ENCODE data around the gene CREB5. TPM values are rescaled to one million over a fixed set of nuclear protein-coding genes. Genes with fewer than 3 reads are reported as not detected.

CREB5 gene
- total and polyA plus RNA-seq, 2 donors from 2014 or later = 3.4 to 27.2 TPM

DNA sequence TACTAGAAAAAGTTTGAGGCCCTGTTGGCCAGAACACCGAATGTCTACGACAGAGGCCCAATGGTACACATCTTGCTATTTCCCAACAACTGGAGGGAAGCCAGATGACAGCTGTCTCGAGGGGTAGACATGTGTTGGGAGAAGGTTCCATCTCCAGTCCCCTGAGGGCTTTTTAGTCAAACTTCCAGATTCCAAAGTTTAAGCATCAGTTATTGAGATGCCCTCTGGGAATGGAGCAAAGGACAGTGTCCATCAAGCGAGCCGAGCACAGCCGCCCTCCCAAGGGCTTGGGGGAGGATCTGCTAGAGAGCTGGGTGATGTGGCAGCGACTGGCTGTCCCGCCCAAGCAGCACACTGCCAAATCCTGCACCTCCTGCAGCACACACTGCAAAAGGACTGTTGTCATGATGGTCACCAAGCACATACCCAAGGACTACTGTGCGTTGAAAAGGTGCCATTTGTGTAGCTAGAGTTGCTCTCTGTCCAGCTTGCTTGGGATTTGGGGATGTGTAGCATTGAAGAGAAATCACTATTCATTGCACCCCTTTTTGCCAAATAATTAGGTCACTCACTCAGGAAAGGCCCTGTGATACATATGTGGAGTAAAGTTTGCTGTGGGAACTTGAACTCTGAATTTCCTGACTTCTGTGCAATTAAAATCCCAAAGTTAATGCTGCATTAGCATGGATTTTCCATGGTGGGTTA lies 381.2 kb downstream of the CREB5 start:
- H3K36me3 ChIP-seq (ENCODE audit: control insufficient read depth in 2 of 3, insufficient read depth in 3 of 3, low read length in 3 of 3) = no peaks in the 10 kb centered on the region
- H3K4me1 ChIP-seq (ENCODE audit: control insufficient read depth in 2 of 3, insufficient read depth in 2 of 3, low read depth in 1 of 3, low read length in 3 of 3) = peaks cover 0 to under 1% (median 0%) of the 10 kb centered on the region in 3 donors
- intact Hi-C loops (cut with DNase I) = no loop called here
- TF ChIP-seq, protein P1, sequence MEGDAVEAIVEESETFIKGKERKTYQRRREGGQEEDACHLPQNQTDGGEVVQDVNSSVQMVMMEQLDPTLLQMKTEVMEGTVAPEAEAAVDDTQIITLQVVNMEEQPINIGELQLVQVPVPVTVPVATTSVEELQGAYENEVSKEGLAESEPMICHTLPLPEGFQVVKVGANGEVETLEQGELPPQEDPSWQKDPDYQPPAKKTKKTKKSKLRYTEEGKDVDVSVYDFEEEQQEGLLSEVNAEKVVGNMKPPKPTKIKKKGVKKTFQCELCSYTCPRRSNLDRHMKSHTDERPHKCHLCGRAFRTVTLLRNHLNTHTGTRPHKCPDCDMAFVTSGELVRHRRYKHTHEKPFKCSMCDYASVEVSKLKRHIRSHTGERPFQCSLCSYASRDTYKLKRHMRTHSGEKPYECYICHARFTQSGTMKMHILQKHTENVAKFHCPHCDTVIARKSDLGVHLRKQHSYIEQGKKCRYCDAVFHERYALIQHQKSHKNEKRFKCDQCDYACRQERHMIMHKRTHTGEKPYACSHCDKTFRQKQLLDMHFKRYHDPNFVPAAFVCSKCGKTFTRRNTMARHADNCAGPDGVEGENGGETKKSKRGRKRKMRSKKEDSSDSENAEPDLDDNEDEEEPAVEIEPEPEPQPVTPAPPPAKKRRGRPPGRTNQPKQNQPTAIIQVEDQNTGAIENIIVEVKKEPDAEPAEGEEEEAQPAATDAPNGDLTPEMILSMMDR (IDR thresholded peaks at IDR 0.05; ENCODE audit: borderline replicate concordance, extremely low read depth, insufficient read depth) = no peak
- H3K4me3 ChIP-seq (ENCODE audit: low read length in 3 of 3) = no peak overlapping the region
- H3K27ac ChIP-seq (ENCODE audit: low read depth in 2 of 2, low read length in 2 of 2) = no peak overlapping the region
- no peak overlapping the region for H3K9ac ChIP-seq (ENCODE audit: low read length in 3 of 3)
- DNase-seq = no peak
- H3K27me3 ChIP-seq (ENCODE audit: control insufficient read depth, insufficient read depth, low read length) = no peaks in the 10 kb centered on the region
- no peak for FAIRE-seq
- no peaks in the 10 kb centered on the region for H3K9me3 ChIP-seq (ENCODE audit: control insufficient read depth in 2 of 3, insufficient read depth in 1 of 3, low read length in 3 of 3)

DNA sequence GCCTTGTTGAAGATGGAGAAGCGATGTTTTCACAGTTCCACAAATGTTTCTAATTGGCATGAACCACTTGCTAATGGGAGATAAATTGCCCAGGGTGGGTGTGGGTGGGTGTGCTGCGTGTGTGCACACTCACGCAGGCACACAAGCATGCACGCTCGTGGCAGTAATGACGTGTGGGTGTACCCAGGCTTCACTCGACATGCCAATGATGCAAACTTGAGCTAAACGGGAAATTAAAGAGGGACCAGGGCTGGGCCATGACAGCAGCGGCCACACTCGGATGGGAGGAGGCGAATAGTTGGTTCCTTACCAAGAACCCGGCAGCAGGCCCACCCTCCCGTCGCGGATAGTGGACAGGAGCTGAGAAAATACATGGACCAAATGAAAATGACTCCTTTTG lies 386.0 kb downstream of the CREB5 start:
- H3K4me1 ChIP-seq (ENCODE audit: control insufficient read depth in 2 of 3, insufficient read depth in 2 of 3, low read depth in 1 of 3, low read length in 3 of 3) = no peaks in the 10 kb centered on the region
- no peak for DNase-seq
- no peaks in the 10 kb centered on the region for H3K9me3 ChIP-seq (ENCODE audit: control insufficient read depth in 2 of 3, insufficient read depth in 1 of 3, low read length in 3 of 3)
- TF ChIP-seq, protein P1 (IDR thresholded peaks at IDR 0.05; ENCODE audit: borderline replicate concordance, extremely low read depth, insufficient read depth) = no peak
- FAIRE-seq = no peak
- H3K27ac ChIP-seq (ENCODE audit: low read depth in 2 of 2, low read length in 2 of 2) = no peak overlapping the region
- intact Hi-C loops (cut with DNase I) = no loop called here
- no peak overlapping the region for H3K9ac ChIP-seq (ENCODE audit: low read length in 3 of 3)
- H3K4me3 ChIP-seq (ENCODE audit: low read length in 3 of 3) = no peak overlapping the region
- no peaks in the 10 kb centered on the region for H3K36me3 ChIP-seq (ENCODE audit: control insufficient read depth in 2 of 3, insufficient read depth in 3 of 3, low read length in 3 of 3)
- no peaks in the 10 kb centered on the region for H3K27me3 ChIP-seq (ENCODE audit: control insufficient read depth, insufficient read depth, low read length)

DNA sequence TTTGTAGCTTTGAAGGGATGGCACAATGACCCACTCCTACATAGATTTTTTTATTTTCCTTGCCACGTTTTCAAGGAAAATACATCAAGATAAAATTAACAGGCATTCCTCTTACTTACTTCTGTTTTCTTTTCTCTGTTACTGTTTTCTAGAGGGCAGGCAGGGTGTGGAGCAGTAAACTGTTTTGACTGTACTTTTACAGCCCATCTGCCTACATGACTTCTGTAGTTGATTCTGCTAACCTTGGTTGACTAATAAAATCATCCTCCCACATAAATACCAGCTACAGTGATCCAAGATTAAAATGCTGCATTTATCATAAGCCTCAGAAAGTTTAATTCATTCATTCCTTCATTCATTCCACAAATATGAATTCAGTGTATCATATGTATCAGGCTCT lies 387.3 kb downstream of the CREB5 start:
- no peak overlapping the region for H3K4me3 ChIP-seq (ENCODE audit: low read length in 3 of 3)
- H3K27me3 ChIP-seq (ENCODE audit: control insufficient read depth, insufficient read depth, low read length) = no peaks in the 10 kb centered on the region
- H3K36me3 ChIP-seq (ENCODE audit: control insufficient read depth in 2 of 3, insufficient read depth in 3 of 3, low read length in 3 of 3) = no peaks in the 10 kb centered on the region
- TF ChIP-seq, protein P1 (IDR thresholded peaks at IDR 0.05; ENCODE audit: borderline replicate concordance, extremely low read depth, insufficient read depth) = no peak
- no peak overlapping the region for H3K9ac ChIP-seq (ENCODE audit: low read length in 3 of 3)
- no peaks in the 10 kb centered on the region for H3K9me3 ChIP-seq (ENCODE audit: control insufficient read depth in 2 of 3, insufficient read depth in 1 of 3, low read length in 3 of 3)
- intact Hi-C loops (cut with DNase I) = no loop called here
- H3K4me1 ChIP-seq (ENCODE audit: control insufficient read depth in 2 of 3, insufficient read depth in 2 of 3, low read depth in 1 of 3, low read length in 3 of 3) = no peaks in the 10 kb centered on the region
- DNase-seq (no peak), FAIRE-seq (no peak)
- H3K27ac ChIP-seq (ENCODE audit: low read depth in 2 of 2, low read length in 2 of 2) = no peak overlapping the region

DNA sequence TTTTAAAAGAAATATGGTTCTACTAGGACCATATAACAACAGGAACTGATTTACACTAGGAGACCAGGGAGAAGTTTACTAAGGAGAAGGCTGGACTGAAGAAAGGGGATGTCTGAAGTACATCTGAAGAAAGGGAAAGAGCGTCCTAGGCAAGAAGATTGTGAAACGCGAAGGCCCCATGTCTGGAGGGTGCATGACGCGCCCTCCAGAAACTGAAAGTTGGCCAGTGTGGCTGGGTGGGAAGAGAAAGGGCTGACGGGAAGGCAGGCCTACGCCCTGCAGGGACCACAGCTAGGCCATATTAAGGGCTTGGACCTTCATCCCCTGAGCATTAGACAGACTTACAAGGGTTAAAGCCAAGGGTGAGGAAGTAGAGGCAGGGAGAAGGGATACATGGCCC lies 387.8 kb downstream of the CREB5 start:
- intact Hi-C loops (cut with DNase I) = no loop called here
- TF ChIP-seq, protein P1 (IDR thresholded peaks at IDR 0.05; ENCODE audit: borderline replicate concordance, extremely low read depth, insufficient read depth) = no peak

More for the DNA sequence above, 387.8 kb downstream of the CREB5 start:
- Histone ChIP-seq H3K4me1 (ENCODE audit: control insufficient read depth in 2 of 3, insufficient read depth in 2 of 3, low read depth in 1 of 3, low read length in 3 of 3) (no peaks in the 10 kb centered on the region), H3K9ac (ENCODE audit: low read length in 3 of 3) (no peak overlapping the region), H3K27me3 (ENCODE audit: control insufficient read depth, insufficient read depth, low read length) (no peaks in the 10 kb centered on the region), H3K27ac (ENCODE audit: low read depth in 2 of 2, low read length in 2 of 2) (no peak overlapping the region), H3K9me3 (ENCODE audit: control insufficient read depth in 2 of 3, insufficient read depth in 1 of 3, low read length in 3 of 3) (no peaks in the 10 kb centered on the region), H3K36me3 (ENCODE audit: control insufficient read depth in 2 of 3, insufficient read depth in 3 of 3, low read length in 3 of 3) (no peaks in the 10 kb centered on the region), H3K4me3 (ENCODE audit: low read length in 3 of 3) (no peak overlapping the region)
- DNase-seq (no peak), FAIRE-seq (no peak)
